GM21737 (cell line): Measurements from ENCODE around the gene PPARA.

ENCODE experiments used
- ATAC-seq: cut with Tn5 transposase; IDR thresholded peaks from one replicate; pipeline ENCODE4 v1.9.1; 2021; ENCODE audit warnings: mild to moderate bottlenecking, moderate library complexity; ENCODE audit not compliant: unreplicated experiment

PPARA gene

DNA sequence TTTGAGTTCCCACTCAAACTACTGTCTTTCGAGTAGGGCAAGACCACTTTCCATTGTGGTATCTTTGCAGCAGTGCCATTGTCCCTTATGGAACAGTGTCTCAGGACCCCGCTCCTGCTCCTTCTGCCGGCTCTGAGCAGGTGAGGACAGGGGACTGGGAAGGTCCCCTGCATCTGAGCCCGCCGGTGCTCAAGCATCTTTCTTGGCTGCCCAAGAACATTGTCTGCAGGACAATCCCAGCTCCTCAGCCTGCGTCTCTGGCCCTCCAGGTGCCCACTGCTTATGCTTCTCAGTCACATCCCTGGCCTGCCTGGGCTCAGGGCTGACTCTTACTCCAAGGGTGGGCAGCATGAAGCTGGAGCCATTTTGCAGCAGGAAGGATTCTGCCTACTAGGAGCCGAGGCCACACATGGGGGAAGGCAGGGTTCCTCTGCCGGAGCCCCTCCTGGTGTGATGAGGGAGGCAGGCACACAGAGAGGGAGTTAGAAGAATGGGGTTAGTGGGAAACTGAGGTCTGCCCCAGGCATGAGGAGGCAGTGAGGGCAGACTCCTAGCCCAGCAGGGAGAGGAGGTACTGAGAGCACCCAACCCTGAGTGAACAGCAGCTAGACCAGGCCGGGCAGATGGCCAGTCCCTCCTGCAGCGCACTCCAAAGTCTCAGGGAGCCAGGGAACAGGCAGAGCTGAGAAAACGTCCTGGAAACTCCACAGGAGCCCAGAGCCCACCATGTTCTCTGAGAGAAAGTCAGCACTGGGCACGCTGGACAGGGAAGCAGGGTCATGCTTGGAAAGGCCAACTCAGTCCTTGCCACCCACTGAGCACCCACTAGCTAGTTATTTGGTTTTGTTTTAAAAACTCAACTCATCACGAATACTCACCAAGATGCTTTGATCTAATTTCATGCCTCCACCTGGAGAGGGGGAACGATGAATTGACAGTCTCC lies 7.5 kb upstream of the PPARA start:
- no peak for ATAC-seq

DNA sequence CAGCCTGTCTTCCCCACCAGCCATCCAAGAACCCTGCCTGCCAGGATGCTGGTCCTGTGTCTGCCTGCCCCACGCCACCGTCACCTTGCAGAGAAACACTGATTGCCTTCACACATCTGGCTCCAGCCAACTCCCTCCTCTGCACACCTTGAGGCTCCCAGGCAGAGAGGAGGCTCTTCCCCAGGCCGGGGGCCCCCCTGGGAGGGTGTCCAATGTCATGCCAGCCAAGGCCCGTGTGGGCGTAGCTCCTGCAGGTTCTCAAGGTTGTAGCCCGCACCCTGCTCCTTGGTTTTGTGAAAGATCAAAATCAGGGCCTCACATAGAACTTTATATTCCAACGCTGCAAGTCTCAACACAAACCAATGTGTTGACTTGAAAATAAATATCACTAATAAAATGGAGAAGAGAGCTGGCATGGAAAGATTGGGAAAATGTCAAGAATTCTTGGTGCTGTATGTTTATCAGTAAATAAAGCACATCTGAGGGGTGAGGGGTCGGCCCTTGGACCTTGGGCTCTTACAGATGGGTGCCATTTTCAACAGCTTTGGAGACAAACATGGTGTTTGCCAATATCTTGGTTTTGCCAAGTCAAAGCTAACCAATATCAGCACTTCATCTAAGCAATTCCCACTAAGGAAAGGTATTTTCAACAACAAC lies 6.7 kb upstream of the PPARA start:
- no peak for ATAC-seq

GRCh38 chr22:46145361-46145851 lies 4.9 kb upstream of the PPARA start:
- no peak for ATAC-seq

DNA sequence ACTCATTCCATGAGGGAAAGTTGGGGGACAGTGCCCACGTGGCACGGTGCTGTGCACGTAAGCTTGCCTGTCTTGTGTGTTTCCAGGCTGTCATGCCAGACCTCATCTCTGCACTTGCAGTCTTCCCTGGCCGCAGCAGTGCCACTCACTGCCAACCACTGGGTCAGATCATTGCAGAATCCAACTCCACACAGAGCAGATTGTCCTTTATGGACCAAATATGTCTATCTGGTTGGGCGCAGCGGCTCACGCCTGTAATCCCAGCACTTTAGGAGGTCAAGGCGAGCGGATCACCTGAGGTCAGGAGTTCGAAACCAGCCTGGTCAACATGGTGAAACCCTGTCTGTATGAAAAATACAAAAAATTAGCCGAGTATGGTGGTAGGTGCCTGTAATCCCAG lies 4.4 kb upstream of the PPARA start:
- no peak for ATAC-seq

- ATAC-seq, result no peak
Measured at GRCh38 chr22:46146329-46146728, 4.0 kb upstream of the PPARA start.

DNA sequence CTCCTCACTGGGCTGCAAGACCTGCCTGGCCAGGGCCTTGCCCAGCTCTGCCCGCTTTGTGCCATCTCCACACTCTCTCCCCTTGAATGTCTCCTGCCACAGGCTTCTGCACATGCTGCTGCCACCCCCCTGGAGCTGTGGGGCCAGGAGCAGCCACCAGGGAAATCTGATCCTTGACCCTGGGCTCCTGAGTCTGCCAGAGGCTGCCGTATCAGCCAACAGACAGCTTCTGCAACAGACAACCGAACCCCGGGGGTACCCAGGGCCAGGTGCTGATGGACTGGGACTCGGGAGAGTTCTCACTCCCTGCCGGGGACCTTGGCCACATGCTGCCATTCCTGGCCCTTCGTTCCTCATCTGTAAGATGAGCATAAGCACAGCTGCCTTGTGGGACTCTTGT lies 3.3 kb upstream of the PPARA start:
- no peak for ATAC-seq

DNA sequence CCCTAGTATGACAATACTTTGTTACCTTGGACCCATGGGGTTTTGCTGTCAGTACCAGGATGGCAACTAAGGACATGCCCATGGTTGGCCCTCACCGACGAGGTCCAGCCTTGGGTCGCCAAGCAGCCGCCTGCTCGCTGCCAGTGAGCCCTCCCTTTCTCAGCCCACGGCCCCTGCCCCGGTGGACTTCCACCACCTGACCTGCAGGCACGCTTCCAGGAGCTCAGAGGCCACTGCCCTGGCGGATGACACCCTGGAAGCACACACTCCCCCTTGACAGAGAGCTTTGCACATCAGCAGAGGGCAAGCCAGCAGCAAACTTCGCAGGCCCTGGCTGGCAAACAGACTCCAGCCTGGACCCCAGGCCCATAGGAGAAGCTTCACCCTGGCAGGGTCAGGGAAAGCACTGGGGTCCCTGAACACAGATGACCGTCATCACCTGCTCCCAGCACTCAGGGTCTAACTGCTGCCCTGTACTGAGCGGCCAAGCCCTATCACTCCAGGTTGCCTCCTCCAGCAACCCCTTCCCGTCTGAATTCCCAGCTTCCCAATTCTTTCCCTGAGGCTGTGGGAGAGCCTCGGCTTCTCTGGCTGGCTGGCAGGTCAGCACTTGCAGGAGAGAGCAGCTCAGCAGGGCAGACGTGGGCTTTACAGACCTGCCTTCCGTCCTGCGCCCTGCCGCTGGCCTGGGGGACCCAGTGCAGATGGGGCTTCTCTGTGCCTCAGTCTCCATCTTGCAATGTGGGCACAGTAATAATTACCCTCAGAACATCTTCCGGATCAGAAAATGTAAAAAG lies 2.7 kb upstream of the PPARA start:
- no peak for ATAC-seq

DNA sequence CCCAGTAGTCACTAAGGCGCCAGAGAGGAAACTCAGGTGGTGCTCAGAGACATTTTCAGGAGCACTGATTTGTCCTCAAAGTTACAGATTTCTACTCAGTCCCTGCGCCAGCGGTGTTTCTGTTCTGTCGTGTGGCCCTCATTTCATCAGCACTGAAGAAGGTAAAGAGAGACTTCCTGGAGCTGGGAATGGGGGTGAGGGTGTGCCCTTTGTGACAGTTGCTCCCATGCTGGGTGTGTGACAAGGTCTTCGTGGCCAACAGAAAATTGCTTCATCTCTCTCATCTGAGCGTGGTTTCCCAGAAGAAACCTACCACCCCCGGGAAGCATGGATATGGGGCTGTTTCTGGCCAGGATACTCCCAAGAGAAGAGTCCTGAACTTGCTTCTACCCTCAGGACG lies 2.0 kb upstream of the PPARA start:
- no peak for ATAC-seq

- ATAC-seq, result no peak
Measured at GRCh38 chr22:46148816-46149511, 1.4 kb upstream of the PPARA start.

DNA sequence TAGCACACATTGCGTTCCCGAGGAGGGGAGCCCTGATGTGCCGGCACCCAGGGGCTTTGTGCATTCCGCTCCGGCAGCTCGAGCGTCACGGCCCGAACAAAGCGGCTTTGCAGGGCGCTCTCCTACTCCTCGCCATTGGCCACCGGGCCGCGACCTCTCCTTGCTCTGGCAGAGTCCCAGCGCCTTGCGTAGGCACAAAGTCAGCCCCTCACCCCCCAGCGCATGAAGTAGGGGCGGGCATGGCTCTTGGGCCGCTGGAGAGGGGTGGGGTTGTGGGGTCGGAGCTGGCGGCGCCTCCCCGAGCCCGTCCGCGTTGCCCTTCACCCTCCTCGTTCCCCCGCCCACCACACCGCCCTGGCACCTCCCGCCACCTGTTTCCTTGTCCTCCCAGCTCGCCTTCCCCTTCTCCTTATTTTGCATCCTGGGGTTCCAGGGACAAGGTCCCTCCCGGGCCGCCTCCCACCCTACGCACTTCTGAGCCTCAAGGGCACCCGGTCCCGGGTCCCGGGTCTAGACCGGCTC lies 753 bp upstream of the PPARA start:
- ATAC-seq, result no peak

GRCh38 chr22:46150655-46151477 lies 540 bp downstream of the PPARA start:
- ATAC-seq, result peak; percentile 29

GRCh38 chr22:46153930-46154329 lies 3.6 kb downstream of the PPARA start:
- ATAC-seq, result no peak

DNA sequence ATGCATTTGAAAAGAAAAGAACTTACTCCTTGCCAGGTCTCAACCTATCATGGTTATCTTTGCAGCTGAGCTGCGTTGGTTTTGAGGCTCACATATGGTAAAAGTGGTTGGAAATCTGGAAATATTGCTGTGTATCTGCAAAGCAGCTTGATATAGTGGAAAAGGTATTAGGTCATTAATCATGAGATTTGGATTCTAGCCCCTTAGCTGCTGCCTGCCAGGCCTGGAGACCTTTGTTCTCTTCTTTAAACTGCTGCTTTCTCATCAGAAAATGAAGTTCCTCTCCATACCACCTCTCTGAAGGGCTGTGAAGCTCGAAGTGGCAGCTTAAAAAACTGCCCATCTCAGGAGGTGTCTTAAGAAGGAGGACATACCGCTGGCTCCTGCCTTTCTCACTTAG lies 5.7 kb downstream of the PPARA start:
- ATAC-seq, result no peak

- ATAC-seq, result no peak
Measured at GRCh38 chr22:46158283-46158682, 8.0 kb downstream of the PPARA start.

DNA sequence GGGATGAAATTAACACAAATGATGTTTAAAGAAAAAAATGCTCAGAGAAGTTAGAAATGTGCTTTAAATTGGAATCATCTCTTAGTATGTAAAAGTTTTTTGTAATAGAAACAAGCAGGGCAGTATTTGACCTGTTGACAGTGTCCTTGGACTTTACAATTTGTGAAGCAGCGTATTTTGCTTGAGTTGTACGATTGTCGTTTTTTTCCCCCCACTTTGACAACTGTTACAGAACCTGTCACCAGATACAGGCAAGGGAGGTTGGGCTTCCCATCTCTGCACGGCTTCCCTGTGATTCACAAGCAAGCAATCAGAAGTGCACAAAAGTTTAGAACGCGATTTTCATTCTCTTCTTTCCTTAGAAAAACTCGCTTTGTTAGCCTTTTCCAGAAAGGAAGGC lies 8.9 kb downstream of the PPARA start:
- ATAC-seq, result no peak

- ATAC-seq, result no peak
Measured at GRCh38 chr22:46159777-46160176, 9.5 kb downstream of the PPARA start.

DNA sequence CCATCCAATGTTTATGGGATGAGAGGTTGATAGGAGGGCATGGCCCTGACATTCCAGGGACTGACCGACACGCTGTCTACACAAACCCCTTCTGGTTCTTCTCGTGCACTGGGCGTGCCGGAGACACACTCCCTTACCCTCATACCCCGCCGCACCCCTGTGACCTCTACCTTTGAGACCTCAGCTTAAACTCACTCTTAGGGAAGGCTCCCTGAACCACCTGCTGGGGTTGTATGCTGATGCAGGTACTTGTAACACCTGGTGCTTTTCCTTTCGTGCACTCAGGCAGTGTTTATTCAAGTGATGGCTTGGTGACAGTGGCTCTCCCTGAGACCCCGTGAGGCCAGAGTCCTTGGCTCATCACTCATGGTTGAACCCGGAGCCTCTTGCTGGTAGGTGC lies 12.0 kb downstream of the PPARA start:
- ATAC-seq, result no peak

GRCh38 chr22:46162771-46163556 lies 12.6 kb downstream of the PPARA start:
- ATAC-seq, result no peak

DNA sequence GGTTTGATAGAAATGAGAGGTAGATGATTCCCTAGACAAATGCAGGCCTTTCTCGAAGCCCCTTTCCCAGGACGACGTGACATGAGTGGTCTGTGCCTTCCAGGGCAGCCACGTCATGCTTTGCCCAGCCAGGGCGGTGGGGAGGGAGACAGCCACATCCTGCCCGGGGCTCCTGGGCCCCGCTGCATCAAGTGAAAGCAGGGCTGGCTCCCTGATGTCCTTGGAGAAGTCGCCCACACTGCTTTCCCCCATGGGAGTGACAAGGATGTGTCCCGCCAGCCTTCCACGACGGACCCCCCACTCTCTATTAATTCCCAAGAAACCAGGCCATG lies 13.2 kb downstream of the PPARA start:
- ATAC-seq, result no peak
